ENCODE data around the gene ARIH1. TPM values are rescaled to one million over a fixed set of nuclear protein-coding genes. Genes with fewer than 3 reads are reported as not detected.

ARIH1 gene
- total and polyA plus RNA-seq, 2 of the 4 experiments (the other 2 are of a cell fraction): 24.0 to 41.2 TPM

Other genes starting within 250 kb of the ARIH1 start
- 2,738 and 3,859 TPM in 2 replicates for gene PKM, start 243.1 kb upstream of the ARIH1 start, total RNA-seq (2012; rRNA removed)
- gene PKM, start 243.1 kb upstream of the ARIH1 start, polyA plus RNA-seq (2012; rRNA removed): 2,084 and 2,219 TPM in 2 replicates
- 10.0 and 13.4 TPM in 2 replicates for gene PARP6, start 201.8 kb upstream of the ARIH1 start, total RNA-seq (2012; rRNA removed)
- 44.7 and 45.1 TPM in 2 replicates for gene PARP6, start 201.8 kb upstream of the ARIH1 start, polyA plus RNA-seq (2012; rRNA removed)
- gene CELF6, start 154.2 kb upstream of the ARIH1 start, total RNA-seq (2012; rRNA removed): not detected in 2 replicates
- gene CELF6, start 154.2 kb upstream of the ARIH1 start, polyA plus RNA-seq (2012; rRNA removed): 0.06 and 0.07 TPM in 2 replicates
- gene HEXA, start 98.3 kb upstream of the ARIH1 start, total RNA-seq (2012; rRNA removed): 17.5 and 19.4 TPM in 2 replicates
- 103 and 115 TPM in 2 replicates for gene HEXA, start 98.3 kb upstream of the ARIH1 start, polyA plus RNA-seq (2012; rRNA removed)
- gene TMEM202, start 76.0 kb upstream of the ARIH1 start, total RNA-seq (2012; rRNA removed): not detected in 2 replicates
- not detected in 2 replicates for gene TMEM202, start 76.0 kb upstream of the ARIH1 start, polyA plus RNA-seq (2012; rRNA removed)
- gene GOLGA6B, start 180.4 kb downstream of the ARIH1 start, total RNA-seq (2012; rRNA removed): not detected in 2 replicates
- not detected in 2 replicates for gene GOLGA6B, start 180.4 kb downstream of the ARIH1 start, polyA plus RNA-seq (2012; rRNA removed)
- gene HIGD2B, start 211.9 kb downstream of the ARIH1 start, total RNA-seq (2012; rRNA removed): not detected in 2 replicates
- gene HIGD2B, start 211.9 kb downstream of the ARIH1 start, polyA plus RNA-seq (2012; rRNA removed): not detected in 2 replicates
- gene BBS4, start 211.9 kb downstream of the ARIH1 start, total RNA-seq (2012; rRNA removed): 9.7 and 15.8 TPM in 2 replicates
- gene BBS4, start 211.9 kb downstream of the ARIH1 start, polyA plus RNA-seq (2012; rRNA removed): 10.5 and 21.0 TPM in 2 replicates

Measured in IMR-90 (cell line).